ENCODE measurements around the gene SPHK2. TPM values are rescaled to one million over a fixed set of nuclear protein-coding genes. Genes with fewer than 3 reads are reported as not detected.

The SPHK2 gene
- polyA plus RNA-seq, 2 of the 4 experiments (the other 2 are of a cell fraction): 6.1 to 18.3 TPM

GRCh38 chr19:48600679-48601417 is 18.5 kb upstream of the SPHK2 start:
- H3K27ac ChIP-seq: peak overlapping the region in 1 of 2 experiments; percentile 77; a peak in 1 of 6 replicates
- no peak overlapping the region for H3K4me2 ChIP-seq
- no peak for ATAC-seq
- no peak overlapping the region for H3K4me3 ChIP-seq
- H3K9me3 ChIP-seq: no peaks in the 10 kb centered on the region
- POLR2A ChIA-PET: interaction anchor here (1.7 kb wide), 1 partner anchor 18 kb away, joined by 5 read pairs; the partner anchor contains the start of genes RPL18 and SPHK2
- CTCF ChIA-PET: interaction anchor here (0.6 to 18.9 kb wide), 11 partner anchors 8 to 335 kb away, joined by 3 to 396 read pairs (median 4); no protein-coding TSS in a partner anchor
- TF ChIP-seq HEYL (CRISPR knock-in tag; IDR thresholded peaks at IDR 0.05) (no peak), HOXB5 (CRISPR knock-in tag; IDR thresholded peaks at IDR 0.05) (no peak), HDAC2 (IDR thresholded peaks at IDR 0.05) (no peak), CBX8 (IDR thresholded peaks at IDR 0.05) (no peak), ATOH8 (CRISPR knock-in tag; IDR thresholded peaks at IDR 0.05; ENCODE audit: low read depth) (no peak), NFE2L2 (conservative IDR thresholded peaks at IDR 0.05; ENCODE audit: low read length) (no peak), MAZ (IDR thresholded peaks at IDR 0.05; ENCODE audit: borderline replicate concordance, low read depth, low read length) (no peak), EHF (CRISPR knock-in tag; IDR thresholded peaks at IDR 0.05) (no peak)
- no peak for DNase-seq (ENCODE audit: low read depth in 1 of 2, low spot score in 1 of 2)
- 85% methylated on average over 17 of the region's 21 CpGs for WGBS (ENCODE audit: missing lambda C conversion rate)
- H3K4me1 ChIP-seq: peaks cover 14% of the 10 kb centered on the region
- no peak for FAIRE-seq

- Histone ChIP-seq H3K9me3 (no peaks in the 10 kb centered on the region), H3K4me1 (peaks cover 14% of the 10 kb centered on the region), H3K4me2 (no peak overlapping the region; the same call in 2 of the 3 replicates), H3K27ac (peak overlapping the region in 1 of 2 experiments; percentile 66; a peak in 2 of 6 replicates), H3K4me3 (no peak overlapping the region)
- DNase-seq (ENCODE audit: low read depth in 1 of 2, low spot score in 1 of 2) (no peak), FAIRE-seq (peak; percentile 73), ATAC-seq (no peak)
- ChIA-PET CTCF (interaction anchor here (0.7 to 18.9 kb wide), 2 partner anchors 14 to 15 kb away, joined by 3 to 396 read pairs; no protein-coding TSS in a partner anchor), POLR2A (interaction anchor here (0.7 kb wide), 1 partner anchor 13 kb away, joined by 3 read pairs; no protein-coding TSS in a partner anchor)
- 75% methylated on average over 9 of the region's 9 CpGs for WGBS (ENCODE audit: missing lambda C conversion rate)
- TF ChIP-seq CHD2 (IDR thresholded peaks at IDR 0.05; ENCODE audit: low read length, partially characterized antibody) (no peak), E2F6 (IDR thresholded peaks at IDR 0.05; ENCODE audit: borderline replicate concordance, low read depth) (no peak), NFE2L2 (conservative IDR thresholded peaks at IDR 0.05; ENCODE audit: low read length) (no peak), ZNF302 (CRISPR knock-in tag; IDR thresholded peaks at IDR 0.05) (no peak), GATA3 (IDR thresholded peaks at IDR 0.05; ENCODE audit: borderline replicate concordance) (no peak), JUN (IDR thresholded peaks at IDR 0.05) (no peak), SREBF2 (IDR thresholded peaks at IDR 0.05) (no peak), EHMT2 (IDR thresholded peaks at IDR 0.05; ENCODE audit: low read depth) (no peak), SMC3 (IDR thresholded peaks at IDR 0.05) (no peak), ZSCAN20 (CRISPR knock-in tag; IDR thresholded peaks at IDR 0.05) (no peak), CBX2 (IDR thresholded peaks at IDR 0.05; ENCODE audit: borderline replicate concordance, low read depth) (no peak), HES2 (IDR thresholded peaks at IDR 0.05) (no peak)
Measured at GRCh38 chr19:48603001-48603400, 16.3 kb upstream of the SPHK2 start.

- Histone ChIP-seq H3K9me3 (no peaks in the 10 kb centered on the region), H3K4me1 (peaks cover 14% of the 10 kb centered on the region), H3K27ac (peak overlapping the region in 1 of 2 experiments; percentile 66; a peak in 2 of 6 replicates), H3K4me3 (no peak overlapping the region), H3K4me2 (no peak overlapping the region)
- CTCF ChIA-PET: interaction anchor here (18.9 kb wide), 1 partner anchor 14 kb away, joined by 396 read pairs; no protein-coding TSS in a partner anchor
- DNase-seq (ENCODE audit: low read depth in 1 of 2, low spot score in 1 of 2): no peak
- POLR2A ChIA-PET: no interaction called here
- TF ChIP-seq NR3C1 (IDR thresholded peaks at IDR 0.05) (no peak), NPAS2 (CRISPR knock-in tag; IDR thresholded peaks at IDR 0.05; ENCODE audit: borderline replicate concordance) (no peak), NFE2L2 (conservative IDR thresholded peaks at IDR 0.05; ENCODE audit: low read length) (no peak), ESRRA (IDR thresholded peaks at IDR 0.05; ENCODE audit: borderline replicate concordance, low read length) (no peak), MAX (IDR thresholded peaks at IDR 0.05) (no peak), CBX2 (IDR thresholded peaks at IDR 0.05; ENCODE audit: borderline replicate concordance, low read depth) (no peak), CHD4 (IDR thresholded peaks at IDR 0.05; ENCODE audit: borderline replicate concordance) (no peak), RARB (CRISPR knock-in tag; IDR thresholded peaks at IDR 0.05) (no peak), ZNF302 (CRISPR knock-in tag; IDR thresholded peaks at IDR 0.05) (no peak), JUNB (IDR thresholded peaks at IDR 0.05) (no peak), REST (IDR thresholded peaks at IDR 0.05) (no peak), MYC (IDR thresholded peaks at IDR 0.05; ENCODE audit: borderline replicate concordance, low read length) (no peak), HOXB5 (CRISPR knock-in tag; IDR thresholded peaks at IDR 0.05) (no peak), HEYL (CRISPR knock-in tag; IDR thresholded peaks at IDR 0.05) (no peak), MAFK (IDR thresholded peaks at IDR 0.05; ENCODE audit: partially characterized antibody) (no peak)
- no peak for FAIRE-seq
- ATAC-seq: no peak
- WGBS (ENCODE audit: missing lambda C conversion rate): 95% methylated on average over 39 of the region's 39 CpGs
Measured at GRCh38 chr19:48603449-48603848, 15.9 kb upstream of the SPHK2 start.

Data from A549 (cell line).